Breast epithelium (tissue), 4 donors: Measurements from ENCODE around the gene MTUS2. TPM values are rescaled to one million over a fixed set of nuclear protein-coding genes. Genes with fewer than 3 reads are reported as not detected.
A peak's percentile ranks its signal among the peaks of the same experiment; 100 is the strongest.

Experiments used
- DNase-seq, 2 donors: peaks; one replicate each; pipeline ENCODE4 v3.0.0-alpha.2; 2019; ENCODE audit warnings: low spot score in 2 of 2
- H3K27ac ChIP-seq, 2 donors: fragments of 200-600 bp; sonication (generic) in 1 of 2; one replicate each; pipeline ENCODE4 v1.5.1; 2016 to 2019; ENCODE audit warnings: mild to moderate bottlenecking in 1 of 2
- H3K27me3 ChIP-seq, 2 donors: fragments of 200-600 bp; sonication (generic) in 1 of 2; one replicate each; pipeline versions ENCODE4 v1.5.1 to v1.6.0; 2017 to 2019; ENCODE audit warnings: control low read depth in 1 of 2, mild to moderate bottlenecking in 1 of 2
- H3K36me3 ChIP-seq: fragments of 200-600 bp; one replicate; pipeline ENCODE4 v1.5.1; 2019
- H3K4me1 ChIP-seq, 2 donors: fragments of 200-600 bp; sonication (generic); one replicate each; pipeline ENCODE4 v1.5.1; 2016 to 2019; ENCODE audit warnings: control low read depth in 1 of 2
- H3K4me3 ChIP-seq, 3 donors: fragments of 200-600 bp; sonication (generic); 1 replicate in 2 of 3; 2 replicates in 1 of 3; pipeline ENCODE4 v1.5.1; 2016 to 2019; ENCODE audit warnings: mild to moderate bottlenecking in 3 of 3, moderate library complexity in 2 of 3
- H3K9me3 ChIP-seq, 2 donors: fragments of 200-600 bp; sonication (generic) in 1 of 2; one replicate each; pipeline ENCODE4 v1.5.1; 2016 to 2019; ENCODE audit warnings: control low read depth in 1 of 2
- POLR2A ChIP-seq: fragments of 450-650 bp; IDR thresholded peaks from one replicate; pipeline ENCODE4 v1.6.1; 2016; ENCODE audit warnings: antibody characterized with exemption, mild to moderate bottlenecking, moderate library complexity
- POLR2AphosphoS5 ChIP-seq, 3 donors: sonication (generic); formaldehyde crosslinking; IDR thresholded peaks; one replicate each; pipeline ENCODE4 v1.6.1; 2017; ENCODE audit warnings: antibody characterized with exemption in 3 of 3
- intact Hi-C: fragments of 100-400 bp; cut with DNase I; formaldehyde crosslinking; loops from one replicate; pipeline ENCODE4 v1.15.1; 2023; ENCODE audit warnings: low total_unique reads
- total RNA-seq, 3 donors: library from RNA; depleted of rRNA; stranded (reverse); fragments of >200 nt; gene quantifications; one replicate each; pipeline ENCODE4 v1.1.0, GENCODE V29; 2016
- TF ChIP-seq, protein P1 (sequence below), 3 donors: fragments of 450-650 bp; IDR thresholded peaks; one replicate each; pipeline ENCODE4 v1.5.1; 2016 to 2017; ENCODE audit warnings: antibody characterized with exemption in 3 of 3, mild to moderate bottlenecking in 3 of 3, moderate library complexity in 3 of 3

The MTUS2 gene
- total RNA-seq, 3 donors from 2014 or later: under 0.01 to 1.0 TPM; not detected in 1

- TF ChIP-seq POLR2AphosphoS5 (IDR thresholded peaks at IDR 0.05) (no peak), POLR2A (no peak)
- TF ChIP-seq, protein P1, sequence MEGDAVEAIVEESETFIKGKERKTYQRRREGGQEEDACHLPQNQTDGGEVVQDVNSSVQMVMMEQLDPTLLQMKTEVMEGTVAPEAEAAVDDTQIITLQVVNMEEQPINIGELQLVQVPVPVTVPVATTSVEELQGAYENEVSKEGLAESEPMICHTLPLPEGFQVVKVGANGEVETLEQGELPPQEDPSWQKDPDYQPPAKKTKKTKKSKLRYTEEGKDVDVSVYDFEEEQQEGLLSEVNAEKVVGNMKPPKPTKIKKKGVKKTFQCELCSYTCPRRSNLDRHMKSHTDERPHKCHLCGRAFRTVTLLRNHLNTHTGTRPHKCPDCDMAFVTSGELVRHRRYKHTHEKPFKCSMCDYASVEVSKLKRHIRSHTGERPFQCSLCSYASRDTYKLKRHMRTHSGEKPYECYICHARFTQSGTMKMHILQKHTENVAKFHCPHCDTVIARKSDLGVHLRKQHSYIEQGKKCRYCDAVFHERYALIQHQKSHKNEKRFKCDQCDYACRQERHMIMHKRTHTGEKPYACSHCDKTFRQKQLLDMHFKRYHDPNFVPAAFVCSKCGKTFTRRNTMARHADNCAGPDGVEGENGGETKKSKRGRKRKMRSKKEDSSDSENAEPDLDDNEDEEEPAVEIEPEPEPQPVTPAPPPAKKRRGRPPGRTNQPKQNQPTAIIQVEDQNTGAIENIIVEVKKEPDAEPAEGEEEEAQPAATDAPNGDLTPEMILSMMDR (IDR thresholded peaks at IDR 0.05): no peak
- no peak overlapping the region for H3K27ac ChIP-seq
- H3K36me3 ChIP-seq: no peaks in the 10 kb centered on the region
- no peak overlapping the region for H3K4me3 ChIP-seq
- H3K9me3 ChIP-seq: no peaks in the 10 kb centered on the region
- intact Hi-C loops: no loop called here
- no peak for DNase-seq
- H3K4me1 ChIP-seq: no peaks in the 10 kb centered on the region
- H3K27me3 ChIP-seq: no peaks in the 10 kb centered on the region
Observed at GRCh38 chr13:29481603-29482002, 661.5 kb downstream of the MTUS2 start.

DNA sequence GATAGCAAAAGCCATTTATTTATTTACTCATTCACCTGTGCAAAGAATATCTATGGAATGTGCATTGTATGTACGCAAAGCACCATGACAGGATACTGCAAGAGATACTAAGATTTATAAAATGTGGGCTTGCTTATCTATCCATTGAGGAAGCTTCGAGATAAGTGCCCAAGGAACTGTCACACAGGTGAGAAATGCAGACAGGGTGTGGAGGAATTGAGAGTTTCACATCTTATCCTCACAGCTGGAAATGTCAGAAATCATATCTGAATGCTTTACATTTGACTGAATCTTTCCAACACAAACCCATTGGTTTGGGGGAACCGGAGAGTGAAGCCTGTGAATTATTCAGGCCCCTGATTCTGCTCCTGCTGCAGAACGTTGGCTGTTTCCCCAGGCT, 662.4 kb downstream of the MTUS2 start:
- no peaks in the 10 kb centered on the region for H3K27me3 ChIP-seq
- intact Hi-C loops: no loop called here
- H3K36me3 ChIP-seq: no peaks in the 10 kb centered on the region
- TF ChIP-seq POLR2A (no peak), POLR2AphosphoS5 (IDR thresholded peaks at IDR 0.05) (no peak)
- TF ChIP-seq, protein P1 (IDR thresholded peaks at IDR 0.05): no peak
- DNase-seq: no peak
- H3K4me3 ChIP-seq: no peak overlapping the region
- no peaks in the 10 kb centered on the region for H3K9me3 ChIP-seq
- no peak overlapping the region for H3K27ac ChIP-seq
- no peaks in the 10 kb centered on the region for H3K4me1 ChIP-seq

DNA sequence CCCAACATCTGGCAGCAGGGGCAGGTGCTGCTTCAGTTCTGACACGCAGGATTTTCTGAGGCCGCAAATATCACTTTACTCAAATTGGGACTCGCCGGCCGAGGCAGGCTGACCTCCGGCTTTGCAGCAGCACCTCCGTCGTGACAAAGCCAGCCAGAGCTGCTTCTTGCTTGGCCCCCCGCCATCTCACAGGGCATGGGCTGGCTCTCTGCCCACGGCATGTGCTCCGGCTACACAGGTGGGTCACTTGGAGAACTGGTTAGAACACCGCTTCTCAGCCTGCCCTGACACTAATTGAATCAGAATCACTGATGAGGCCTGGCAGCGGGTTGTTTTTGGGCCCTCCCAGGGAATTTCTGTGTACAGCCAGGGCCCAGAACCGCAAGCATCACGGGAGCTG, 663.1 kb downstream of the MTUS2 start:
- H3K27me3 ChIP-seq: no peaks in the 10 kb centered on the region
- TF ChIP-seq, protein P1 (IDR thresholded peaks at IDR 0.05): no peak
- TF ChIP-seq POLR2A (no peak), POLR2AphosphoS5 (IDR thresholded peaks at IDR 0.05) (no peak)
- intact Hi-C loops: no loop called here
- no peak overlapping the region for H3K4me3 ChIP-seq
- no peak overlapping the region for H3K27ac ChIP-seq
- no peaks in the 10 kb centered on the region for H3K9me3 ChIP-seq
- H3K4me1 ChIP-seq: no peaks in the 10 kb centered on the region
- peak in 1 of 2 donors; percentile 51 for DNase-seq
- H3K36me3 ChIP-seq: no peaks in the 10 kb centered on the region

DNA sequence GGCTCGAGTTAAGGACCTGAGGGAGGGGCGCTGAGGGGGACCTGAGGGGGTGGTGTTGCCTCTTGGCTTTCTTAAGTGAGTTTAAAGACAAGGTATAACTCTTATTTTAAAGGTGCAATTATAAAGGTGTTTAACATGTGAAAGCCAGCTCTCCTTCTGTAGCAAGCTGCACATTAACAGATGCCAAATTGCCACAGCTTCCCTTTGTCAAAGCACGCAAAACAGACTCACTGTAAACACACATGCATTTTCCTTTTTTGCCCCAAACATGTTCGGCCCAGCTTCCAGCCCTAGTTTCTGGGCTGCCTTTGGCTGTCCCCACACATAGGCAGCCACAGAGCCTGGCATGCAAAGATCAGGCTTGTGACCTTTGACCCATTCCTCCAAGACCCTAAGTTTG, 663.5 kb downstream of the MTUS2 start:
- no peaks in the 10 kb centered on the region for H3K27me3 ChIP-seq
- H3K4me1 ChIP-seq: no peaks in the 10 kb centered on the region
- intact Hi-C loops: no loop called here
- H3K36me3 ChIP-seq: no peaks in the 10 kb centered on the region
- no peak for TF ChIP-seq POLR2A
- H3K27ac ChIP-seq: no peak overlapping the region
- H3K9me3 ChIP-seq: no peaks in the 10 kb centered on the region
- no peak overlapping the region for H3K4me3 ChIP-seq
- DNase-seq: no peak

- H3K4me1 ChIP-seq: no peaks in the 10 kb centered on the region
- no peak overlapping the region for H3K4me3 ChIP-seq
- no peak for DNase-seq
- H3K36me3 ChIP-seq: no peaks in the 10 kb centered on the region
- H3K27me3 ChIP-seq: no peaks in the 10 kb centered on the region
- no peak overlapping the region for H3K27ac ChIP-seq
- H3K9me3 ChIP-seq: no peaks in the 10 kb centered on the region
- intact Hi-C loops: no loop called here
- TF ChIP-seq POLR2A: no peak
- TF ChIP-seq, protein P1 (IDR thresholded peaks at IDR 0.05): no peak
Observed at GRCh38 chr13:29484236-29484635, 664.1 kb downstream of the MTUS2 start.

DNA sequence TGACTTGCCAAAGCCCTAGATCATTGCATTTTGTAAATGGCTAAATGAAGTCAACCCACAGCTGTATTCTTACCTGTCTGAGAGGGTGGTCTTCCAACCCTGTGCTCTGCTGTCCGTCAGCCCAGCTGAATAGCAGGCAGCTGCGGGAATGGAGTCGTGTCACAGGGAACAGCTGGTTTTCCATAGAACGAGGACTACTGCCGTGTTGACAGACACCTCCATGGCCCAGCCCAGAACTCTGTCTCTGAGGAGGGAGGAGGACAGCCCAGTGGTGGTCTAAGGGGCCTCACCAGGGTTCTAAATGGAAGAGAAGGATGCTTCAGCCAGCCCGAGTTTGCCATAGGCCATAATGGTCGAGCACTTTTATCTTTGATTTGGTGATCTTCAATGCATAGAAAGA, 664.7 kb downstream of the MTUS2 start:
- Histone ChIP-seq H3K4me3 (no peak overlapping the region), H3K27ac (no peak overlapping the region), H3K36me3 (no peaks in the 10 kb centered on the region), H3K9me3 (no peaks in the 10 kb centered on the region), H3K27me3 (no peaks in the 10 kb centered on the region), H3K4me1 (no peaks in the 10 kb centered on the region)
- intact Hi-C loops: no loop called here
- no peak for DNase-seq
- TF ChIP-seq, protein P1 (IDR thresholded peaks at IDR 0.05): no peak
- TF ChIP-seq POLR2AphosphoS5 (IDR thresholded peaks at IDR 0.05) (no peak), POLR2A (no peak)
